ENCODE data around the gene NFYA.

Gene NFYA

DNA sequence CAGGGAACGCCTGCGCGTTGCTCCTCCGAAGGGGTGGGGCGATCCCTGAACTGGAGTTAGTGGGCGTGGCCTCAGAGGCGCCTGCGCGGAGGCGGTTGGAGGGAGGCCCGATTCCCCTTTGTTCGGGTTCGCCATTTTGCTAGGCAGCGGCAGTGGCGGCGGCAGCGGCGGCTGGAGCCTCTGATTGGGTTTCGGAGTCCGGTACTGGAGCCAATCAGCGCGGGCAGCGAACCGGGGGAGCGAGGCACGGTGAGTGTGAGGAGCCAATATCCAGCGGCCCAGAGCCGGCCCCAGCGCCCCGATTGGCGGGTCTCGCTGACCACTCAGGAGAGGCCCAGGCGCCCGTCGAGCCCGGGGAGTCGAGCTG lies at the start of gene NFYA:
TSS of gene NFYA (plus strand) at position 139 of the 367 bp plus-strand sequence. CDS start 6,116 bp downstream, outside the sequence.
- peak; percentile 100 for DNase-seq (ENCODE audit: low read depth)

DNA sequence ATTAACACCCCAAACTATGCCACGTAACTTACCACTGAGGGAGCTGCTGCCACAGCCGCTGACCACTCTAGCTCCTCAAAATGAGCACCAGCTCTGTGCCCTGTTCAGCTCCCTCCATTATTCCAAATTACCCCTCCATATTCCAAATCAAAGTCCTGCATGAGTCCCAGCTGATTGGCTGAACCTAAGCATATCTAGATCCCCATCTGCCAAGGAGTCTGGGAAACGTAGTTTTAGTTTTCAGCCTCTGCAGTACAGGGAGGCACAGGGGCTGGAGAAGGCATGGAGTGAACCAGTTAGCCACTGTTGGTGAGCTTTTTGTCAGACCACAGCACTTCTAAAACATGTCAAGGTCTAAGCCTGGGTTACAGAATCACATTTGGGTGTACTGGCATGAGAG lies 49.7 kb upstream of the NFYA start:
- DNase-seq (ENCODE audit: low read depth) = no peak

DNA sequence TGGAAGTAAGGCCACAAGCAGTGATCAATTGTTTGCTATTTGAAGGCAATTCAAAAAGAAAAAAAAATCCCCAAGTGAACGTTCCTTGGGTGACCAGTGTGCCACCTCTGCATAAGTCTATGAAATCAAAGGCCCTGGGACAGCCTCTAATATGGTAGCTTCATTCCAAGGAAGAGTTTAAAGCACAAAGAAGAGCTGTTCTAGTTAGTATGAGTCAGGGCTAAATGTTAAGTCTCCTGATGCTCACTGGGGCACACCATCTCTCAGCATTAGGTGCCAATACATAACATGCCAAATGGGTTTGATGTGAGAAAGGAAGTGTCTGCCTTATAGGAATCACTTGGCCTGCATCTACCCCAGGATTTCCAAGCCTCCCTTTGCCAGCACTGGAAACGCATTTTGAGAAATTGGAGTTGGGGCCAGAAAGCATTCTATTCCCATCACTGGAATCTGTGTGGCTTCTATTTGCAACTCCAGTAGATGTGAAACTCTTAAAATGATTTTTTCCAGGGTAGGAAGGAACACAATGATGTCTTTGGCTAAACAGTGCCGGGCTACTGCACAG lies 46.7 kb upstream of the NFYA start:
- no peak for DNase-seq (ENCODE audit: low read depth)

DNA sequence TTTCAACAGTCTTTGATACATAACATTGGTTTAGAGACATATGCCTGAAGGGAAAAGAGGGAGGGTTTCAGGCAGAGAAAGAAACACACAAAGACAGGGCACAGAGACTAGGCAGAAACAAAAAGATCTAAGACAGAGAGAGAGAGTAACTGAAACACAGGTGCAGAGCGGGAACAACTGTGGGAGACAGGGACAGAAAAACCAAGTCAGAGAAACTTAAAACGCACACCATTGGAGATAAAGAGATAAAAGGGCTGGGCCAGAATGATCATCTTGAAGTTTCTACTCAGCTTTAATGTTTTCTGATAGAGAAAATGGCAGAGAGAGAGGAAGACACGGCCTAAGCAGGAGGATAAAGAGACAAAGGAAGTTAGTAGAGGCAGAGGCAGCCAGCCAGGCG lies 45.5 kb upstream of the NFYA start:
- no peak for DNase-seq (ENCODE audit: low read depth)

DNA sequence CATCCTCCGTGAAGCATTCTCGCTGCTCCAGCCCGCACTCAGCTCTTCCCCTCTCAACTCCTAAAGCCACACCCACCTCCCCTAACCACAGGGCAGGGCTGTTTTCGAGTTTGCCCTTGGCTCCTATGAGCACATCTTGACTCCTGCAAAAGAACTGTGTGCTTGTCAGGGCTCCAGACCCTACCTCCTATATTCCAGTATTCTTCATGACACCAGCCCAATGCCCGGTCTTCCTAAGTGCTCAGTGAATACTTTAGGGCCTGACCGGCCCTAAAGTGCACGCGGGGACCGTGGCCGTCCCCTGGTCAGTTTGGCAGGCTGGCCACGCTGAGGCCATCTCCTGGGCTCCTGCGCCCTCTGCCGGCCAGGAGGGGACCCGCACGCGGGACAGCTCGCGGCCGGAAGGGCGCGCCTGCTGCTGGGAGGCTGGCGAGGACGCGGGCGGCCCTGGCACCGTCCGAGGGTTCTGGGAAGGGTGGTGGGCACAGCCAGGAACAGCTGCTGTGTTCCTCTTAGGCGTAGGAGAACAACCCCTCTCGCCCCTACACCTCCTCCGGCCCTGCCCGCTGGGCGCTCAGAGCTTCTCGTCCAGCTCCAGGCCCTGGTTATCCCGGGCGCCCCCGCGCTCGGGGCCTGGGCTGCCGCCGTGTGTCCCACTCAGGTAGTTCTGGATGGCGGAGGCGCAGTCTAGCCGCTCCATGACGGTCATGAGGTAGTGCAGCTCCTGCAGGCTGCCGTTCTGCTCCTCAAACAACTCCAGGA lies 44.8 kb upstream of the NFYA start:
- peak; percentile 62 for DNase-seq (ENCODE audit: low read depth)

DNA sequence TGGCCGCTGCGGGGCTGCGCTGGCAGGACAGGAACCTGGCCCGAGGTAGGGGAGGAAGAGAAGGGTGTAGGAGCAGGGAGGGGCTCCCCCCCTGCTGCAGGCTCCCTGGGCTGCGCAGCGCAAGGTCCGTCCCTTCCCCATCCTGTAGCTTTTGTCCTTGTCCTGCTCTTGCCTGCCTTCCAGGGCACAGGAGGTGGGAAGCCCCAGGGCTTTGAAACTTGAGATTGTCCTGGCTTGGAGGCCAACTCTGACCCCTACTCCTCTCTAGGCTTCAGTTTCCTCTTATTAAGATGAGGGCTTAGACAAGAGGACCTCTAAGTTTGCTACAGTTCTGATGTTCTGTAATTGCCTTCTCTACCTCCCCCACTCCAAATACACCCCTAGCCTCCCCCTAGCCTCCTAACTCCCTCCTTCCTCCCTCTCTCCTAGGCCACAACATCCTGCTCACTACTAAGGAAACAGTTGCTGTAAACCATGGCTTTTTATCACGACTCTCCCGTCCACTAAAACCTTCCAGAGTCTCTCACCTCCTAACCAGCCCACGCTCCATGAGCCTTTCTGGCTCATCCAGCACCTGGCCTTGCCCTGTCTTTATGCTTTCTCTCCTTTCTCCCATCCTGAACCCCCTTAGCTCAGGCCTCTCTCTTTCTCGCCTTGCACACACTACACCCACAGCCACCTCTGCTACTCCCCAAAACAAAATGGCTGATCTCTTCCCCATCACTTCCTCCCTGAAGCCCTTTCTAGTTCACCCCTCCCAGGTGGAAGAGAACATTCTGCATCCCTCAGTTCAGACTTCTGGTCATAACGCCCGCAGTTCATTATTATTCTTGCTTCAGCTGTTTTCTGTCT lies 44.0 kb upstream of the NFYA start:
- no peak for DNase-seq (ENCODE audit: low read depth)

DNA sequence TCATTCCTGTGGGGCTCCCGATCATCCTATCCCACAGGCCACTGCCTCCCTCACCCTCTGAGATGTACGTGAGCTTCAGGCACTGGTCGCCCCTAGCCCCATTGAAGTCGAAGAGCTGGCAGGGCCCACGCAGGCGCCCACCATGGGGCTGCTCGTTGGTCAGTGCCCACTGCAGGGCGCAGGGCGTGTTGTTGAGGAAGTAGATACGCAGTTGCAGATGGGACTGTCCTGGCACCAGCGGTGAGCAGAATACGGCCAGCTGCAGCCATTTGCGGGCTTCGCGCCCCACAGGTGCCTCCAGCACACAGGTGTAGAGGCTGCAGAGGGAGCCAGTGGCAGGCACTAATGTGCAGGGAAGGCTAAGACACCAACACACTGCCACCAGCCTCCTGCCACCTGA lies 39.9 kb upstream of the NFYA start:
- DNase-seq (ENCODE audit: low read depth) = no peak

DNA sequence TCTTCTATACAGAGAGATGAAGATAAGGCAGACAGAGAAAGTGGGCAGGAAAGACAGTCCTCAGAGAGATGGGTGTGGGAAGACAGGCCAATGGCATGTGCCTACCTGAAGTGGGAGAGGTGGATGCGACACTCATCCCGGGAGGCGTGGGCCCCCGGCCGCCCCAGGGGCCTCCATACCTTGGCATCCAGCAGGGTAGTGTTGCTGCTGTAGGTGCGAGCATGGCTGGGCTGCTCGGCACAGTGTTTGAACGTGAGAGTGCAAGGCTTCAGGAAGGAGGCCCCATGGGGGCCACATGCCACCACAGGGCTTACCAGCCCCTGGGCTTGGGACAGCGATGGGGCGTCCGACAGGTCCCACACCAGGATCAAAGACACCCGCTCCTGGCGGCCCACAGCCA lies 39.0 kb upstream of the NFYA start:
- no peak for DNase-seq (ENCODE audit: low read depth)

DNA sequence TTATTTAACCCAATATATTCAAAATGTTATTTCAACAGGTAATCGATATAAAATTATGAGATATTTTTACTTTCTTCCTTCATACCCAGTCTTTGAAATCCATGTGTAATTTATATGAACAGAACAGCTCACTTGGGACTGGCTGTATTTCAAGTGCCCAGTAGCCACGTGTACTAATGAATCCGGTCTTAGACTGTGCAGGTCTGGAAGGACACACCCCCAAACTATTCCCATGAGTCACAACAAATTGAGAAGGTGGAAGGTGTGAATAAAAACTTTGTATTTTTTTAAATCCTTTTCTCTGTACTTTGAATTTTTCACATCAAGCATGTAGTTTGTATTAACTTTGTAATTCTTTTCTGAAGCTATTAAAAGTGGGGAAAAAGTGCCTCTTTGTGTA lies 36.6 kb upstream of the NFYA start:
- no peak for DNase-seq (ENCODE audit: low read depth)

DNA sequence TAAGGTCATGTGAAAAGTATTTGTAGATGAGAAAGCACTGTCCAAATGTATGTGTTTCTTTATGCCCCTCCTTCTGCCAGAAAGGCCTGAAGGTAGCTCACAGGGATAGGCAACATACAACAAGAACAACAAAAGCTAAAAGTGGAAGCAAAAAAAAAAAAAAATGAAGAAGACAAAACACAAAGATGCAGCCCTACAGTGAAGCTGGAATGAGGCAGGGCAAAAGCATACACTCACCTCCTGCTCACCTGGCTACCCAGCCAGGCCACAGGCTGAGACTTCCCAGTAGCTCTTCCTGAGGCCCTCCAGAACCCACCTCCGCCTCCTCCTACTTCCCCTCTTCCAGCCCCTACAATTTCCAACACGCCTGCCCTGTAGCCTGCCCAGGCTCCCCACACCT lies 36.2 kb upstream of the NFYA start:
- DNase-seq (ENCODE audit: low read depth) = no peak

DNA sequence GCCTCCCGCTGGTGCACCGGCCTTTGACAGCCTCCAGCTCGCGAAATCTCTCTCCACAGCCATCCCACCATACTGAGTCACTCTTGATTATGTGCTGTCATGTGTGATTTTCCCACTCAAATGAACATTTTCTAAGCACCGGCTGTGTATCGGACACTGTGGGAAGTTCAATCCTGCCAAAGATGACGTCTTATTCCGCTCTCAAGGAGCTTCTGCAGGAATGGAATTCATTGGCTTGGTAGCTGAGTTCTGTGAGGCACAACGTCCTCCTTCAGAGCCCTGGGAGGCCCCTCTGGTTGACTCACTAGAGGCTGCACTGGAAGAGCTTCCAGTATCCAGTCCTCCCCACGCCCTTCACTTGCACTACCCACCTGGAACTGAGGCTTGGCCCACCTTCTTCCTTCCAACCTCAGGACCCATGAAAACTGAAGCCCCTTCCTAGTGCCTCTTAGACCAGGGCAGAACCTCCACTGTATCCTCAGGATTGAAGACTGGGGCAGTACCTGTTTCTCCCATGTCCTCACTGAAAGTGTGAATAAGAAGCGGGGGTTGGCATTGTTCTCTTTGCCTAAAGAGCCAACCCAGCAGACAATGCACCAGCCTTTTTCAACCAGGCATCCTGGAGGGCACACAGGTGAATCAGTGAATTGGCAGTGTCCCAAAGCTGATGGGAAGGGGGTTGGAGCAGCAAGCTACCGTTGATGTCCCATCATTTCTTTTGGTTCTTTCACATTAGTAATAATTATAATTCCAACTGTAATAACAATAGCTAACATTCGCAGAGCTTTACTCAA lies 35.5 kb upstream of the NFYA start:
- DNase-seq (ENCODE audit: low read depth) = no peak

DNA sequence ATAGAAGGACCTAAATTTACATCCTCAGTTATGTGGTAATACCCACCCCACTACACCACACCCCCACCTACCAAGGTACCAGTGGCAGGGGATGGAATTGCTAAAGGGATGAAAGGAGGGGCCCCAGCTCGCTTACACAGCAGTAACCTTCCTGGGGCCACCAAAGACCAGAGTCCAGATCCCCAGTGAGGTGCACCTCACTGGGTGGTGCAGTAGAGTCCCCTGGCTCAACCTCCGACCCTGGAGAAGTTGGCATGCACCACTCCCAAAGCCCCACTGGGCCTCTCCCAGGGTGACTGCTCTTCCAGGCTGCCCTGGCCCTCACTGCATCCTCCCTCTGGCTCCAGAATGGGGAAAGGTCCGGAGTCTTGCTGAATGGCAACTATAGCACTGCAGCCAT lies 34.6 kb upstream of the NFYA start:
- DNase-seq (ENCODE audit: low read depth) = no peak

DNA sequence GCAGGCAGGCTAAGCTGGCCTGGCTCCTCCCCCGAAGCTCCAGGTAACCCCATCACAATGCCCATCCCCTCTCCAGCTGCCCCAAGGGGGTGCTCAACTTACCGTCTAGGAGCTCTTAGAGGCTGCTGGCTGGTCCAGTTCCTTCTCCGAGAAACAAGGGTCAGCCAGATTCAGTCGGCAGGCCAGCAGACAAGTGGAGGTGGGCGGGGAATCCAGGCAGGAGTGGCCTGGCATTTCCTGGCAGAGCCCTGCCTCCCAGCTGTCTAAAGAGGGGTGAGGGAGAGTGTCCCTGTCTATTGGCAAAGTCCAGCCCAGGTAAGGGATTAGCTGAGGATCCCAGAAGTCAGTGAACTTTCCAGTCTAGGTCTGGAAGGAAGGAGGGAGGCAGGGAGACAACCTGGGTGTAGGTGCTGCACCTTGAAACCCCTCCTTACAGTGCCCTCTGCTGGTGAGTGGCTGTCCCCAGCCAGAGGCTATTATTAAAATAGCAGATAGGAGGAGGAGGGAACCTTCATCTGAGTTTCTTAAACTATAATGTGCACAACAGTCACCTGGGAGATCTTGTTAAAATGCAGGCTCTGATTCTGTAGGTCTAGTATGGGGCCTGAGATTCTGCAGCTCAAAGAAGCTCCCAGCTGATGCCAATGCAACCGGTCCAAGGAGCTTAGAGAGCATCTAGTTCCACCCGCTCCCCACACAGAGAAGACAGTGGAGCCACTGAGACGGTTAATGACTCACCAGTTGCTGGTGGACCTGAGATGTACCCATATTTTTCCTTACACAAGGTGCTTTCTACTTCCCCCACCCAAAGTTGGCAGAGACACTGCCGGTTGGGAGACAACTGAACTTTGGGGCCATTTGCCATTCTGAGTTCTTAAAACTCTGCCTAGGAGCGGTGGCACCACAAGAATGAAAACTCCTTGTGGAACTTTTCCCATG lies 33.4 kb upstream of the NFYA start, which contains the start of gene UNC5CL:
TSS of gene UNC5CL (minus strand) at position 162 of the 939 bp plus-strand sequence. CDS start 4,147 bp downstream, outside the sequence.
- peak; percentile 24 for DNase-seq (ENCODE audit: low read depth)

DNA sequence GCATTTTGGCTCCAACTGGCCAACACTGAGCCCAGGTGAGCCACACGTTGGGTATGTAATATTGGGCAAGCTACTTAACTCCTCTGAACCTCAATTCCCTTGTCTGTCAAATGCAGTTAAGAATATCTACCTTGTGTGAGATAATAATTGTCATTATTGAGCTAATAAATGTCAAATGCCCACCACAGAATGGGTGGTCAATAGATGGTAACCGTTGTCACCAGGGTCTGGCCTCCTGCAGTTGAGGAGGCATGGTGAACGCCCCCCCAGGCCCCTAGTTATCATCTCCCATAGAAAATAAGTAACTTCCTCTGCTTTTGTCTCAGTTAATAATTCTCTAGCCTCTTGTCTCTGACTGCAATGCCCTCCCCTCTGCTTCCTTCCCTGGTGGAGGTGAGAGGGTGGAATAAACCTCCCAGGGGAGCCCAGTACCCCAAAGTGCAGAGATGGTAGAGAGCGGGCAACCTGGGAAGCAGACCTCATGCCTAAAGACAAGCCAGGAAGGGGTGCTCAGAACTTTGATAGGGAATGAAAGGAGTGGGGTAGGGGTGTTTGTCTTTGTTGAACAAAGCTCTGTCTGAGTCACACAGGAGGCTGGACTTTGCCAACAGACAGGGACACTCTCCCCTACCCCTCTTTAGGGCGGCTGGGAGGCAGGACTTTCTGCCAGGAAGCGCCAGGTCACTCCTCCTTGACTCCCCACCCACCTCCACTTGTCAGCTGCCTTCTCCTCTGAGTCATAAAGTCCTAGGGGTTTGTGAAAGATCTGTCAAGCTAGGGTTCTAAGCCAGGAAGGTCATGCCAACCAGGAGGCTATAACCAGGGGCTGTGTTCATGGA lies 32.5 kb upstream of the NFYA start:
- no peak for DNase-seq (ENCODE audit: low read depth)

DNA sequence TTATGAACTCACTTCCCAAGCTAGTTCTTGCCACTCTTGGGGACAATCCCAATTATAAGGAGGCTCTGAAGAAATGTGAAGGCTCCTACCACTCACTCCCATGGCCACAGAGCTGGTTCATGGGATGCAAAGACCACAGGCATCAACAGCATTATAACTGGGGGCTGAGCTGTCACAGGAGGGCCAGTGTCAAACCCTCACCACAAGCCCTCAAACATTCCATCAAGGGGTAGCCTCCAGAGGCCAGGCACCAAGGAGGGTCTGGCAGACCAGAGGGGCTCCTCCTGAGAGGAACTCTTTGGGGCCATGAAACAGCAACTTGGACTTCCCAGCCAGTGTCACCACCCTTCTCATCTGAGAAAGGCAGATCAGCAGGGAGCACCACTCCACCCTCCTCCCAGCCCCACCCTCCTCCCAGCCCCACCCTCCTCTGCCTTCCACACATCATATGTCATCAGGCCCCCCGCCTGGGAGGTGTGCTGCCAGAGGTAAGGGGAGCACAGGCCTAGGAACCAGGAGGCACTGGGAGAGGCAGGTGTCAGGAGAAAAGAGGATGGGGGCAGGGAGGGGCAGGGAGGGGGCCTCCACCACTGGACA lies 31.7 kb upstream of the NFYA start:
- no peak for DNase-seq (ENCODE audit: low read depth)

DNA sequence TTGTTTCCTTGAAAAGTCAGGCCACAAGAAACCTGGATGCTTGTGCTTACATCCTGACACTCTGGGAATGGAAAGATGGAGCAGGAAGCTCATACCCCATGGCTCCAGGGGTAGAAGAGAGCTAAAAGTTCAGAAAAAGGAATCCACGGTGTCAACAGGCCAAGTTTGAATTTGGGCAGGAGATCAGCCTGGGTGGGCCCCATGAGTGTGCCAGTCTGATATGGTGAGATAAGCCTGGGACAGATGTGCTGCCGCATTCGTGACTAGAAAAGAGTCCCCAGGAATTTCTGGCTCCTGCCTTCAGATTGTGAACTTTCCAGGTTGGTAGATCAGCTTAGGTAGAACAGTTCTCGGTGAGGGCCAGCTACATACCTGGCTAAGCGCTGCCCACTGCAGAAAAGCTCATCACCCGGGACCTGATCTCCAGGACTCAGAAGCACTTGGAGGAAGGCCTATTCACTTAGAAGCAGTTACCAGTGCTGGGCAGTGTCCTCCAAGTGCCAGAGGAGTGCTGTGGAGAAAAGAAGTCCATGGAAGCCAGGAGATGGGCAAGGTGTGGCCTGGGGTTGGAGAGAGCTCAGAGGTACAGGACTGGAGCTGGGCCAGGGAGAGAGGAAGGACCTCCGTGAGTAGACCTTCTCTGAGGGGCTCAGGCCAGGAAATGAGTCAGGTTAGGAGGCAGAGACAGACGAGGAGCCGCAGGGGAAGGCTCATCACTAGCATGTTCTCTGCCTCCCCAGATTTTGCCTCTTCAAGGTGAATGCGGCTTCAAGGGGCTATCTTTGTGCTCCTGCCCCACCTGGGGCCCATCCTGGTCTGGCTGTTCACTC lies 30.3 kb upstream of the NFYA start, which contains the start of gene TSPO2:
TSS of gene TSPO2 (plus strand) at position 242 of the 830 bp plus-strand sequence. CDS start at position 761, 519 bp downstream.
- no peak for DNase-seq (ENCODE audit: low read depth)

DNA sequence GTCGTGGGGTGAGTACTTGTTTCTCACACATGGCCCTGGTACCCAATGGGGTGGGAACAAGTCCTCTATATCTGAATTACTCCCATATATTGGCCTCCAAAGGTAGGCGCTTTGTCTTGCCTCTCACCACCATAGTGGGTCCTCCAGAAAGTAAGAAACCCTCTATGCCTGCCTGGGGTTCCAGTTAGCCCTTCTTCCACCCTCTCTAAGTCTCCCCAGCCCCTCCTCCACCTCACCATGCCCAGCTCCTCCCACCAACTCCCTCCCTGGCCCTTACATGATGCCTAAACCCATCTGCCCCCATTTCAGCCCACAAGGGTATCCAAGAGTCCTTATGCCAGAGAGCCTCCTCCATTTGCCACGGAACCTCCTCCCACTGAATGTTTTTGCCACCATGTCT lies 29.6 kb upstream of the NFYA start:
- DNase-seq (ENCODE audit: low read depth) = no peak

DNA sequence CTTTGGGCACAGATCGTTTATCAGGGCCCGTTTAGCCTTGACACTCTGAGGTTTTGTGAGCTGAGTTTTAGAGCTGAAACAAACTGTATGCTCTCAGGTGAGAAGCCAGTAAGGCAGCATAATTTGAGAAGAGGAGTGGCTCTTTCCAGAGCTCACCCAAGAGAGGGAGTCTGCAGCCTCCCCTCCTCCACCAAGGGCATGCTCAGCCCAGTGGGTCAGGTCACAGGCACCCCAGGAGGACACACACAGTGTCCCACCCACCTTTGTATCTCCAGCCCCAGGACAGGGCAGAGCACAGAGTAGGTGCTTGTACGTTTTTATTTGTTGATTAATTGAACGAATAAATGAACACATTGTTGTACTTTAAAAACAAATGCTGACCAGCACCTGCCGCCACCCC lies 27.1 kb upstream of the NFYA start:
- no peak for DNase-seq (ENCODE audit: low read depth)

DNA sequence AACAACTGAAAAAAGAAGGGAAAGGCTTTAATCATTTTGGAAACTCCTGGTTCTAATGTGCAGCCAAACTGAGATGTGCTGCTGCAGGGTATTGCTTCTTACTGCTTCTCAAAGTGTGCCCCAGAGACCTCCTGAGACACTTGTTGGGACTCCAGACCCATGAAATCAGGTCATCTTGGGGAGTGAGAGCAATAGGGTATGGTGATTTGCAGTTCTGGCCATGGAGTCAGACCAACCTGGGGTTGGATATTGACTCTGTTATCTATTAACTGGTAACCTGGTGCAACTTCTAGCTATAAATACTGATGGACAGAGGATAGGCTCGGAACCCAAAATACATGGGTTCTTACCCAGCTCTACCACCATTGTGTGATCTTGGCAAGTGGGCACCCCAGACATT lies 26.7 kb upstream of the NFYA start:
- no peak for DNase-seq (ENCODE audit: low read depth)
